ENCODE results near the gene ST6GALNAC3.

- no peak for TF ChIP-seq CTCF (conservative IDR thresholded peaks at IDR 0.05; ENCODE audit: low read length)
- TF ChIP-seq EZH2phosphoT487 (IDR thresholded peaks at IDR 0.05; ENCODE audit: borderline replicate concordance) = no peak
These were observed 213.4 kb downstream of the ST6GALNAC3 start for GRCh38 chr1:76287917-76288316.

All from Loucy (cell line).